ENCODE measurements around the gene SUN2. TPM values are rescaled to one million over a fixed set of nuclear protein-coding genes. Genes with fewer than 3 reads are reported as not detected.

The SUN2 gene
- total RNA-seq, 6 experiments from 2014 or later = 104 to 174 (median 144) TPM

GRCh38 chr22:38793317-38793716 is 37.5 kb upstream of the SUN2 start:
- Histone ChIP-seq H3K36me3 (peaks cover 0 to 2% (median 0%) of the 10 kb centered on the region in 4 donors), H3K27ac (peak overlapping the region in 2 of 3 donors; percentile 38 to 41), H3K9me3 (no peaks in the 10 kb centered on the region), H3K4me3 (peak overlapping the region; percentile 75 to 78 (median 76)), H3K27me3 (no peaks in the 10 kb centered on the region), H3K4me1 (peaks cover 0 to 3% (median 0%) of the 10 kb centered on the region in 4 donors)
- TF ChIP-seq, protein P1, sequence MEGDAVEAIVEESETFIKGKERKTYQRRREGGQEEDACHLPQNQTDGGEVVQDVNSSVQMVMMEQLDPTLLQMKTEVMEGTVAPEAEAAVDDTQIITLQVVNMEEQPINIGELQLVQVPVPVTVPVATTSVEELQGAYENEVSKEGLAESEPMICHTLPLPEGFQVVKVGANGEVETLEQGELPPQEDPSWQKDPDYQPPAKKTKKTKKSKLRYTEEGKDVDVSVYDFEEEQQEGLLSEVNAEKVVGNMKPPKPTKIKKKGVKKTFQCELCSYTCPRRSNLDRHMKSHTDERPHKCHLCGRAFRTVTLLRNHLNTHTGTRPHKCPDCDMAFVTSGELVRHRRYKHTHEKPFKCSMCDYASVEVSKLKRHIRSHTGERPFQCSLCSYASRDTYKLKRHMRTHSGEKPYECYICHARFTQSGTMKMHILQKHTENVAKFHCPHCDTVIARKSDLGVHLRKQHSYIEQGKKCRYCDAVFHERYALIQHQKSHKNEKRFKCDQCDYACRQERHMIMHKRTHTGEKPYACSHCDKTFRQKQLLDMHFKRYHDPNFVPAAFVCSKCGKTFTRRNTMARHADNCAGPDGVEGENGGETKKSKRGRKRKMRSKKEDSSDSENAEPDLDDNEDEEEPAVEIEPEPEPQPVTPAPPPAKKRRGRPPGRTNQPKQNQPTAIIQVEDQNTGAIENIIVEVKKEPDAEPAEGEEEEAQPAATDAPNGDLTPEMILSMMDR (IDR thresholded peaks at IDR 0.05) = no peak
- no peak for TF ChIP-seq POLR2A (IDR thresholded peaks at IDR 0.05)
- intact Hi-C loops (cut with DNase I) = no loop called here
- ATAC-seq (no peak), DNase-seq (no peak)
- WGBS (ENCODE audit: insufficient coverage, low coverage, low lambda C conversion rate, missing lambda C conversion rate) = 22% methylated on average over 9 of the region's 9 CpGs

- Histone ChIP-seq H3K27me3 (no peaks in the 10 kb centered on the region), H3K36me3 (peaks cover 0 to 2% (median 0%) of the 10 kb centered on the region in 4 donors), H3K9me3 (no peaks in the 10 kb centered on the region), H3K27ac (no peak overlapping the region), H3K4me1 (peaks cover 0 to 3% (median 0%) of the 10 kb centered on the region in 4 donors), H3K4me3 (no peak overlapping the region)
- WGBS (ENCODE audit: insufficient coverage, low coverage, low lambda C conversion rate, missing lambda C conversion rate) = 71% methylated on average over 4 of the region's 4 CpGs
- TF ChIP-seq, protein P1 (IDR thresholded peaks at IDR 0.05) = no peak
- TF ChIP-seq POLR2A (IDR thresholded peaks at IDR 0.05) = no peak
- intact Hi-C loops (cut with DNase I) = no loop called here
- ATAC-seq = no peak
- no peak for DNase-seq
Measured at GRCh38 chr22:38792833-38793232, 37.0 kb upstream of the SUN2 start.

GRCh38 chr22:38789606-38790005 is 33.8 kb upstream of the SUN2 start:
- no peak for DNase-seq
- ATAC-seq = no peak
- no peaks in the 10 kb centered on the region for H3K9me3 ChIP-seq
- peaks cover 0 to 2% (median 0%) of the 10 kb centered on the region in 4 donors for H3K36me3 ChIP-seq
- H3K27ac ChIP-seq = no peak overlapping the region
- intact Hi-C loops (cut with DNase I) = no loop called here
- TF ChIP-seq, protein P1 (IDR thresholded peaks at IDR 0.05) = no peak
- TF ChIP-seq POLR2A (IDR thresholded peaks at IDR 0.05) = no peak
- H3K4me3 ChIP-seq = no peak overlapping the region
- no peaks in the 10 kb centered on the region for H3K27me3 ChIP-seq
- WGBS (ENCODE audit: insufficient coverage, low coverage, low lambda C conversion rate, missing lambda C conversion rate) = 92% methylated on average over 4 of the region's 4 CpGs
- peaks cover 0 to 3% (median 0%) of the 10 kb centered on the region in 4 donors for H3K4me1 ChIP-seq

GRCh38 chr22:38788846-38789245 is 33.0 kb upstream of the SUN2 start:
- no peak for DNase-seq
- ATAC-seq = no peak
- H3K4me1 ChIP-seq = no peaks in the 10 kb centered on the region
- no peak for TF ChIP-seq POLR2A (IDR thresholded peaks at IDR 0.05)
- TF ChIP-seq, protein P1 (IDR thresholded peaks at IDR 0.05) = no peak
- 69% methylated on average over 2 of the region's 6 CpGs for WGBS (ENCODE audit: insufficient coverage, low coverage, low lambda C conversion rate, missing lambda C conversion rate)
- intact Hi-C loops (cut with DNase I) = no loop called here
- no peaks in the 10 kb centered on the region for H3K27me3 ChIP-seq
- H3K4me3 ChIP-seq = no peak overlapping the region
- H3K9me3 ChIP-seq = no peaks in the 10 kb centered on the region
- no peak overlapping the region for H3K27ac ChIP-seq
- H3K36me3 ChIP-seq = peaks cover 0 to 2% (median 0%) of the 10 kb centered on the region in 4 donors

All from right lobe of liver (tissue), 6 donors.